C4-2B (cell line): ENCODE measurements around the gene ERI2.

Experiments used
- ZFX ChIP-seq: fragments of 450-650 bp; IDR thresholded peaks from 2 replicates; pipeline ENCODE4 v1.6.1; 2017
- TF ChIP-seq, protein P1 (sequence below): fragments of 450-650 bp; conservative IDR thresholded peaks from 2 replicates; pipeline ENCODE4 v1.5.1; 2017; ENCODE audit warnings: mild to moderate bottlenecking

DNA sequence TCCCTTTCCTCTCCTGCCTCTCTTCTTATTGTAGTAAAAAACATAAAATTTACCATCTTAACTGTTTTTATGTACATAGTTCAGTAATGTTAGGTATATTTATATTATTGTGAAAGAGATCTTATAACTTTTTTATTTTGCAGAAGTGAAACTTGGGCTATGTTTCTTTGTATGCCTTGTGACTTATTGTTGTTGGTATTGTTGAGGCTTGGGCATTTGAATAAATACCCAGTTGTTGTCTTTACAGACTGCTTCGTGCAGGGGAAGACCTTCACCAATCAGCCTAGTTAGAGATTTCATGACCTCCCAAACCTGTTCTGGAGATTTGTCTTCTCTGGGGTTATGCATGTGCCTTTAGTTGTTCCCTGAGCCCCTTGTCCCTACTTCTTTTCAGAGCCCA, 32.0 kb upstream of the ERI2 start:
- TF ChIP-seq, protein P1, sequence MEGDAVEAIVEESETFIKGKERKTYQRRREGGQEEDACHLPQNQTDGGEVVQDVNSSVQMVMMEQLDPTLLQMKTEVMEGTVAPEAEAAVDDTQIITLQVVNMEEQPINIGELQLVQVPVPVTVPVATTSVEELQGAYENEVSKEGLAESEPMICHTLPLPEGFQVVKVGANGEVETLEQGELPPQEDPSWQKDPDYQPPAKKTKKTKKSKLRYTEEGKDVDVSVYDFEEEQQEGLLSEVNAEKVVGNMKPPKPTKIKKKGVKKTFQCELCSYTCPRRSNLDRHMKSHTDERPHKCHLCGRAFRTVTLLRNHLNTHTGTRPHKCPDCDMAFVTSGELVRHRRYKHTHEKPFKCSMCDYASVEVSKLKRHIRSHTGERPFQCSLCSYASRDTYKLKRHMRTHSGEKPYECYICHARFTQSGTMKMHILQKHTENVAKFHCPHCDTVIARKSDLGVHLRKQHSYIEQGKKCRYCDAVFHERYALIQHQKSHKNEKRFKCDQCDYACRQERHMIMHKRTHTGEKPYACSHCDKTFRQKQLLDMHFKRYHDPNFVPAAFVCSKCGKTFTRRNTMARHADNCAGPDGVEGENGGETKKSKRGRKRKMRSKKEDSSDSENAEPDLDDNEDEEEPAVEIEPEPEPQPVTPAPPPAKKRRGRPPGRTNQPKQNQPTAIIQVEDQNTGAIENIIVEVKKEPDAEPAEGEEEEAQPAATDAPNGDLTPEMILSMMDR = no peak
- no peak for TF ChIP-seq ZFX
